Diencephalon (tissue), 1 donor: ENCODE results near the gene USP53. TPM values are rescaled to one million over a fixed set of nuclear protein-coding genes. Genes with fewer than 3 reads are reported as not detected.

ENCODE experiments used
- total RNA-seq: library from RNA; depleted of rRNA; stranded (reverse); fragments of >200 nt; gene quantifications from one replicate; pipeline ENCODE4 v1.2.3, GENCODE V29; 2014

Gene USP53
- total RNA-seq: 21.5 TPM

GRCh38 chr4:119212234-119212963, at the start of gene USP53:
USP53 (plus strand) TSS chr4:119212713; CDS start chr4:119239760, 27,047 bp downstream.

GRCh38 chr4:119321921-119322687, 109.6 kb downstream of the USP53 start, which contains the start of gene FABP2:
FABP2 (minus strand) TSS chr4:119322138; CDS start chr4:119322102, 36 bp downstream.

Other genes with a start within 250 kb of the USP53 start
- gene MYOZ2, start 76.9 kb upstream of the USP53 start, total RNA-seq: 1.8 TPM
- not detected for gene FABP2, start 109.4 kb downstream of the USP53 start, total RNA-seq